ENCODE results near the gene RNU4-1. TPM values are rescaled to one million over a fixed set of nuclear protein-coding genes. Genes with fewer than 3 reads are reported as not detected.
A peak's percentile ranks its signal among the peaks of the same experiment; 100 is the strongest.

Gene RNU4-1
- total RNA-seq, 1 donor from 2014 or later = 3,474 TPM

DNA sequence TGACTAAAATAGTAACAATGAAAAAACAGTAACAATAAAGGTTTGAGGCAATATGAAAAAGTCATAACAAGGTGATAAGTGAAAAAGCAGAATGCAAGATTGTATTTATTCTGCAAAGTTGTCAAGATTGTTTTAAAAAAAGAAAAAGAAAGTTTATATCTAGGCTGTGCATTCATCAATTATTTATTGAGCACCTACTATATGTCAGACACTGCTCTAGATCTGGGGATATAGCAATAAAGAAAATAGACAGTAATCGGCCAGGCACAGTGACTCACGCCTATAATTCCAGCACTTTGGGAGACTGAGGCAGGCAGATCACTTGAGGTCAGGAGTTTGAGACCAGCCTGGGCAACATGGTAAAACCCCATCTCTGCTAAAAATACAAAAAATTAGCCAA is 30.7 kb upstream of the RNU4-1 start:
- DNase-seq (ENCODE audit: low spot score) = no peak
- intact Hi-C loops (cut with micrococcal nuclease) = loop anchor here (2.0 kb wide), 5 partner anchors 21 to 391 kb away; partner anchors contain the start of genes COX6A1, MLEC, SIRT4 and SRSF9
- H3K4me3 Mint-ChIP-seq = no peak overlapping the region
- no peak overlapping the region for H3K27ac Mint-ChIP-seq
- H3K27me3 Mint-ChIP-seq (ENCODE audit: insufficient read depth) = peaks cover 24% of the 10 kb centered on the region
- no peaks in the 10 kb centered on the region for H3K36me3 Mint-ChIP-seq (ENCODE audit: low read depth)
- peaks cover 11% of the 10 kb centered on the region for H3K4me1 Mint-ChIP-seq (ENCODE audit: low read depth)
- H3K9me3 Mint-ChIP-seq = no peaks in the 10 kb centered on the region

DNA sequence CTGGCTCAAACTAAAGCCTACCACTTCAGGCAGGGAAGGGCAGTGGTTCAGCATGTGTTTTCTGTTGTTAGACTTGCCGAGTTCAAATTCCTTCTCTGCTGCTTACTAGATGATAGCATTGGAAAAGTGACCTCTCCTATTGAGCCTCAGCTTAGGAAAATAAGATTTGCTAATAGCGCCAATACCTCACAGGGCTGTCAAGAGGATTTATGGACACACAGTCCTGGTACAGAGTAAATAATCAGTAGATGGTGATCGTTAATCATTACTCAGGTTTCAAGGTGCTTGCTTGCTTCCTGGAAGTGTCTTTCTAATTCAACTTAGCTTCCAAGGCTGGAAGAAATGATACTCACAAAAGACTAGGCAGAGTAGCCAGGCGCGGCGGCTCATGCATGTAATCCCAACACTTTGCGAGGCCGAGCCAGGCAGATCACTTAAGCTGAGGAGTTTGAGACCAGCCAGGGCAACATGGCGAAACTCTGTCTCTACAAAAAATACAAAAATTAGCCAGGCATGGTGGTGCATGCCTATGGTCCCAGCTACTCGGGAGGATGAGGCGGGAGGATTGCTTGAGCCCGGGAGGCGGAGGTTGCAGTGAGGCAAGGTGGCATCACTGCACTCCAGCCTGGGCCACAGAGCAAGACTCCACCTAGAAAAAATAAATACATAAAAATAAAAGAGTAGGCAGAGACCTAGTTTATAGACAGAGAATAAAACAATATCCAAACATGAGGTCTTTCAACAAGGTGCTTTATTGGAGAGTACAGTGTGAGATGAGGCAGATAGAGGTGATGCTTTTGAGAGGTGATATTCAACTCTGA is 28.6 kb upstream of the RNU4-1 start:
- no peak for DNase-seq (ENCODE audit: low spot score)
- H3K9me3 Mint-ChIP-seq = no peaks in the 10 kb centered on the region

DNA sequence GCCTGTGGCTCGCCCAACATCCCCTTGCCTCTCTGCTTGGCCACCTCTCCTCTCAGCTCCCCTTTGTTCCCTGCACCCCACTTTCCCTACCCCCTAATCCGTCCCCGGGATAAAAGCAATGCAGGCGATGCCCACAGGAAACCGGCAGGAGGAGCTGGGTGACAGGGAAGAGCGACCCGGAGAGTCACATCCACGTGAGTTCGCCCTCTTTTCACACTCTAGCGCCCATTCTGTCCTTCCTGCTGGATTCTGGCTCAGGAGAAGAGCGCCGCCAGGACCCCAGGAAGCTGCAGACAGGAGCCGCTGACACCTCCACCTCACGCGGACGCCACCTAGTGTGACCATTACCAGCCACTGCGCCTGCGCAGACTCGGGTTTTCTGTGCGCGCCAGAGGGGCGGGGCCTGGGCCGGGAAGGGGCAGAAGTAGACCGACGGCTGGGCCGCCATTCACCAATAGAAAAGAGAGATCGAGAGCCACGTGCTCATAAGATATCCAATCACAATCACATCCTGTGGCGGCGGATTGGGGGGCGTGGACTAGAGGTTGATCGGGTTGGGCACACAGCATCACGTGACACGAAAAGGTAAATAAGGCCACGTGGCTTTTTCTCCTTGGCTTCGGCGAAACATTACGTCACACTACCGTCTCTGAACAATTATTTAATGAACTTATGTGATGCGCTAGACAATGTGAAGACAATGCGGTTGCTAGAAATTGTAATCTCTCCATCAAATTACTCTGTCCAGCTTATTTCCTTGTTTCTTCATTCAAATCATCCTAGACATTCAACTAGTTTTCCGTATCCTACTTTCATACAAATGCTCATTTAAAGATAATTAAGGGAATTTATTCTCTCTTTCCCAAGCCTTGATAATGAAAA is 24.4 kb upstream of the RNU4-1 start:
- intact Hi-C loops (cut with micrococcal nuclease) = loop anchor here (1.0 to 2.0 kb wide), 9 partner anchors 8 to 1309 kb away; partner anchors contain the start of genes COX6A1, DYNLL1, ORAI1 and POP5
- Mint-ChIP-seq H3K27ac (peak overlapping the region; percentile 92), H3K9me3 (no peaks in the 10 kb centered on the region), H3K27me3 (ENCODE audit: insufficient read depth) (peaks cover 6% of the 10 kb centered on the region), H3K4me3 (peak overlapping the region; percentile 89), H3K4me1 (ENCODE audit: low read depth) (peaks cover 16% of the 10 kb centered on the region), H3K36me3 (ENCODE audit: low read depth) (no peaks in the 10 kb centered on the region)
- DNase-seq (ENCODE audit: low spot score) = peak; percentile 100

More for the DNA sequence above, 28.6 kb upstream of the RNU4-1 start:
- no peak overlapping the region for H3K27ac Mint-ChIP-seq
- peaks cover 13% of the 10 kb centered on the region for H3K27me3 Mint-ChIP-seq (ENCODE audit: insufficient read depth)
- no peaks in the 10 kb centered on the region for H3K36me3 Mint-ChIP-seq (ENCODE audit: low read depth)
- H3K4me1 Mint-ChIP-seq (ENCODE audit: low read depth) = peaks cover 25% of the 10 kb centered on the region
- intact Hi-C loops (cut with micrococcal nuclease) = no loop called here
- no peak overlapping the region for H3K4me3 Mint-ChIP-seq

DNA sequence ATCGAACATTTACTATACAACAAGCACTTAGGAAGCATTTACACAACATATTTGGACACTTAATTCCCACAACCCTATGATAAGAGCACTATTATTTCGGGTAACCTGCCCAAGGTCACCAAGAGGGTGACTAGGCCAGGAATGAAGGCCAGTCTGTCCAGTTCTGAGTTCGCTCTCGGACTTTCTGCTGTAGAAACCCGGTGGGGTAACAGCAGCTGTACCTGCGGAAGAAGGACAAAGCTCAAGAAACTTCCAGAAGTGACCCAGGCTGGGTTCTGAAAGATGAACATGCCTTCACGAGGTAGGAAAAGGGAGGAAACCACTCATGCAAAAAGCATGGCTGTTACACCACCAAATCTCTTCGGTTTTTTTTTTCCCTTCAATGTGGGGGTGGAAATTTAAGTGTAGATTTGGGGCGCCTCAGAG is 23.8 kb upstream of the RNU4-1 start:
- intact Hi-C loops (cut with micrococcal nuclease) = loop anchor here (1.0 to 2.0 kb wide), 9 partner anchors 8 to 1310 kb away; partner anchors contain the start of genes COX6A1, DYNLL1, ORAI1 and POP5
- H3K4me3 Mint-ChIP-seq = peak overlapping the region; percentile 89

DNA sequence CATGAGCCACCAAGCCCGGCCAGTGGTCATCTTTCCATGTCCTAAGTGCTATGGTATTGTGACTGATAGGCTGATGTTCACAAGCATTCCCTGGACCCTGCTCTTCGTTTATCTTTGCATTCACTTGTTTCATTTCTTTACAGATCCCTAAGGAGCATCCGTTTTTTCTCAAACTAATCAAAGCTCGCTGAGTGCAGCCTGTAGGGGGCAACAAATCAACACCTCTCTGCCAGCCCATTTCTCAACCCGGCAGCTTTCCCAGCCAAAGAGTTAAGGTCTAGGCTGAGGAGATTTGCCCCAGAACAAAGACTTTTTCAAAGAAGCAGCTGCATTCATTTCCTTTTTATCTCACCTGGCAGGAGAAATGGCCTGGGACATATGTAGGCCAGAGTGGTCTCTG is 21.2 kb upstream of the RNU4-1 start:
- intact Hi-C loops (cut with micrococcal nuclease) = no loop called here
- Mint-ChIP-seq H3K4me1 (ENCODE audit: low read depth) (peaks cover 16% of the 10 kb centered on the region), H3K36me3 (ENCODE audit: low read depth) (no peaks in the 10 kb centered on the region), H3K27me3 (ENCODE audit: insufficient read depth) (no peaks in the 10 kb centered on the region), H3K9me3 (no peaks in the 10 kb centered on the region), H3K27ac (no peak overlapping the region), H3K4me3 (no peak overlapping the region)
- DNase-seq (ENCODE audit: low spot score) = no peak

More for the DNA sequence above, 23.8 kb upstream of the RNU4-1 start:
- Mint-ChIP-seq H3K4me1 (ENCODE audit: low read depth) (peaks cover 16% of the 10 kb centered on the region), H3K27me3 (ENCODE audit: insufficient read depth) (peaks cover 5% of the 10 kb centered on the region), H3K36me3 (ENCODE audit: low read depth) (no peaks in the 10 kb centered on the region), H3K27ac (peak overlapping the region; percentile 92), H3K9me3 (no peaks in the 10 kb centered on the region)
- DNase-seq (ENCODE audit: low spot score) = no peak

DNA sequence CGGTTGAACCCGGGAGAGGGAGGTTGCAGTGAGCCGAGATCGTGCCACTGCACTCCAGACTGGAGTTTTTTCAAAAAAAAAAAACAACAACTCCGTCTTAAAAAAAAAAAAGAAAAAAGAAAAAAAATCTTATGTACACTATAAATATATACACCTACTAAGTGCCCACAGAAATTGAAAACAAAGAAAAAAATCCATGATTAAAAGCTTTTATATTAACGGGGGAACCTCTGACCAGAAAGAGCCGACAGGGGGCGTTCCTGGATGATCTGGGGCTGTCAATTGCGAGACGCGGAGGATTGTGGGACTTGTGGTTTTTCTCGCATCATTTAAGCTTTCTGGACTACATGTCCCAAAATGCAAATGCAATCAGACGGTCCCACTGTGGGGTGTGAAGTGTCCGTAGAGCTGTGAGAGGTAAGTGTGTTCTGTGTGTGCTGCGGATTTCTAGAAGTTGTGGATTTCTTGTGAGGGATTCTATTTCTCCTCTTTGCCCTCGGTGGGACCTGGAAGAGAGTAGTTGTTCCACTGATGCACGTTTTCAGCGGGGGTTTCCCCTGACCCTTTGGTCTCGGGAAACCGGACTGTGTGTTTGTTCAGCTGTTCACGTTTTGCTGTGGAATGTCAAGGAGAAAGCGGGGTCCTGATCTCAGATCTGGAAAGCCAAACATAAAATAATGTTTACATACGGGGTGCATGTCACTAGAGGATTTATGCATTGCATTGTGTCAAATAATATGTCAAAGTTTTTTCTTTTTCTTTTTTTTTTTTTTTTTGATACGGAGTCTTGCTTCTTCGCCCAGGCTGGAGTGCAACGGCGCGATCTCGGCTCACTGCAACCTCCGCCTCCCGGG is 9.2 kb upstream of the RNU4-1 start, which contains the start of gene SIRT4:
Gene SIRT4, plus strand, starts transcription at position 360 of the 854 bp plus-strand sequence. CDS start 1,241 bp downstream, outside the sequence.
- Mint-ChIP-seq H3K9me3 (no peaks in the 10 kb centered on the region), H3K4me1 (ENCODE audit: low read depth) (peaks cover 6% of the 10 kb centered on the region), H3K4me3 (peak within 1 kb of the TSS; percentile 96), H3K27me3 (ENCODE audit: insufficient read depth) (peaks cover 5% of the 10 kb centered on the region), H3K36me3 (ENCODE audit: low read depth) (no peaks in the 10 kb centered on the region), H3K27ac (peak within 1 kb of the TSS; percentile 86)
- intact Hi-C loops (cut with micrococcal nuclease) = loop anchor here (1.0 to 2.0 kb wide), 5 partner anchors 9 to 715 kb away; partner anchors contain the start of genes C12orf43, COQ5 and RNU4-1
- peak; percentile 85 for DNase-seq (ENCODE audit: low spot score)

DNA sequence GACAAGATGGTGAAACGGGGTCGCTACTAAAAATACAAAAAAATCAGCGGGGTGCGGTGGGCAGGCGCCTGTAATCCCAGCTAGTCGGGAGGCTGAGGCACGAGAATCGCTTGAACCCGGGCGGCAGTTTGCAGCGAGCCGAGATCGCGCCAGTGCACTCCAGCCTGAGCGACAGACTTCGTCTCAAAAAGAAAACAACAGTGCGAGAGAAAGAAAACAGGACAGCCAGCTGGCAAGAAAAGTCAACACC is 701 bp downstream of the RNU4-1 start:
- no peak for DNase-seq (ENCODE audit: low spot score)
- Mint-ChIP-seq H3K4me1 (ENCODE audit: low read depth) (no peaks in the 10 kb centered on the region), H3K9me3 (no peaks in the 10 kb centered on the region), H3K27me3 (ENCODE audit: insufficient read depth) (peaks cover 8% of the 10 kb centered on the region), H3K27ac (no peak overlapping the region), H3K36me3 (ENCODE audit: low read depth) (no peaks in the 10 kb centered on the region), H3K4me3 (no peak overlapping the region)
- intact Hi-C loops (cut with micrococcal nuclease) = loop anchor here (2.0 to 5.0 kb wide), 2 partner anchors 205 to 286 kb away; partner anchors contain the start of gene DYNLL1

DNA sequence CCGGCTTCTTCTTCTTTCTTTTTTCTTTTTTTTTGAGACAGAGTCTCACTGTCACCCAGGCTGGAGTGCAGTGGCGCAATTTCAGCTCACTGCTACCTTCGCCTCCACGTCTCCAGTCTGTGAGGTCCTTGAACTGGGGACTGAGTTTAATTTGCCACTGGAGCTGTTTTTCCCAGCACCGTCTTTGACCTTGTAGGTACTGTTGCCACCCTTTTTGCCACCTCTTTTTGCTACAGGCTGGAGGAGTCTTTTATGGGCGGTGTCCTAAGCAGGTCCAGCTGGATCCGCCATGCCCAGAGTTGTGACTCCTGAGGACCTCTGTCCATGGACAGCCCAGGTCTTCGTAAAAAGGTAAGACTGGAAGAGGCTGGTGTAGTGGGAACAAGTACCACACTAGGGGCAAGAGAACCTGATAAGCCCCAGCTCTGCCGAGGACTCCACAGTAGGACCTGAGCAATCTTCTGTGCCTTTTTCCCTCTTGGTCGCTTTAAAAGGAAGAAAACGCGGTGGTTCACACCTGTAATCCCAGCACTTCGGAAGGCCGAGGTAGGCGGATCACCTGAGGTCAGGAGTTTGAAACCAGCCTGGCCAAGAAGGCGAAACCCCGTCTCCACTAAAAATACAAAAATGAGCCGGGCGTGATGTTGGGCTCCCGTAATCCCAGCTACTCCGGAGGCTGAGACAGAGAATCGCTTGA is 2.3 kb downstream of the RNU4-1 start:
- Mint-ChIP-seq H3K27ac (peak overlapping the region; percentile 71), H3K9me3 (no peaks in the 10 kb centered on the region), H3K4me3 (no peak overlapping the region), H3K36me3 (ENCODE audit: low read depth) (no peaks in the 10 kb centered on the region), H3K27me3 (ENCODE audit: insufficient read depth) (peaks cover 8% of the 10 kb centered on the region), H3K4me1 (ENCODE audit: low read depth) (no peaks in the 10 kb centered on the region)
- peak; percentile 49 for DNase-seq (ENCODE audit: low spot score)
- intact Hi-C loops (cut with micrococcal nuclease) = loop anchor here (1.0 to 5.0 kb wide), 7 partner anchors 24 to 207 kb away; partner anchors contain the start of genes DYNLL1 and RPLP0

DNA sequence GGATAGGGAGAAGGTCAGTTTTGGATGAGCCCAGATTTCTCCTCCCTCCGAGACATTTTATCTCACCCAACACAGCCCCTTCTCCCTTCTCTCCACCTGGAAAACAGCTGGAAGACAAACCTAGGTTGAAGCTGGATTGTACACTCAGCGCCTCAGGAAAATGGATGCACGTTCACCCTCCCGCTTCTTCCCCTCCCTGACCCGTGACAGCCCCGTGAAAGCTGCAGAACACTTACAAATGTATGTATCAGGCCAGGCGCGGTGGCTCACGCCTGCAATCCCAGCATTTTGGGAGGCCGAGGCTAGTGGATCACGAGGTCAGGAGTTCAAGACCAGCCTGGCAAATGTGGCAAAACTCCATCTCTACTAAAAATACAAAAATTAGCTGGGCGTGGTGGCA is 5.5 kb downstream of the RNU4-1 start:
- Mint-ChIP-seq H3K27me3 (ENCODE audit: insufficient read depth) (peaks cover 14% of the 10 kb centered on the region), H3K9me3 (no peaks in the 10 kb centered on the region), H3K36me3 (ENCODE audit: low read depth) (no peaks in the 10 kb centered on the region), H3K4me1 (ENCODE audit: low read depth) (no peaks in the 10 kb centered on the region), H3K27ac (no peak overlapping the region), H3K4me3 (no peak overlapping the region)
- no peak for DNase-seq (ENCODE audit: low spot score)
- intact Hi-C loops (cut with micrococcal nuclease) = no loop called here

DNA sequence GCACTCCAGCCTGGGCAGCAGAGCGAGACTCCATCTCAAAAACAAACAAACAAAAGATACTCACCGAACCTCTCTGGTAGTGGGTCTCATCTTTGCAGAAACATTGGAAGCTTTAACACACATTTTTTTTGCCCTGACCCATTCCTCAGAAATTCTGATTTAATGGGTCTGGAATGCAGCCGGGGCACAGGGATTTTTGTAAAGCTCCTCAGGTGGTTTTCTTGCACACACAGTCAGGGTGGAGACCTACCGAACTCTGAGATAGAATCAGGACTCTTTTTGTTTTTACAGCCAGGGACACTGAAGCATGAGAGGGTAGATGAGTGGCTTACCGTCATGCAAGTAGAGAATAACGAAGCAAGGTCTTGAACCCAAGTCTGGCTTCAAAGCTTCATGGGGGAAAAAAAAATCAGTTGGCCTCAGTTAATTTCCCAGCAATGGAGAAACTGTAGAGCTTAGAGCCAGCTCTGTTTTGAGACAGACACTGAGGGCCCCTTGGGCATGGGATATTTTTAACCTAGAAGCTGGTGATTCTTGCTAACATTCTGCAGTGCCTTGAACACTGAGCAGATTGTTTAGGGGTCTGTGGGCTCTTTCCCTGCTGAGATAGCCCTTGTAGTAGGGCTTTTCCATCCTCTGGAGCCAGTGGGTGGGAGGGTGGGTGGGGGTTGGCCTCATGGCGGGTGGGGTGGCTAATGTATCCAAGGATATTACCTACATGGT is 6.1 kb downstream of the RNU4-1 start:
- Mint-ChIP-seq H3K27me3 (ENCODE audit: insufficient read depth) (peaks cover 14% of the 10 kb centered on the region), H3K9me3 (no peaks in the 10 kb centered on the region), H3K4me3 (no peak overlapping the region), H3K4me1 (ENCODE audit: low read depth) (no peaks in the 10 kb centered on the region), H3K27ac (no peak overlapping the region), H3K36me3 (ENCODE audit: low read depth) (no peaks in the 10 kb centered on the region)
- no peak for DNase-seq (ENCODE audit: low spot score)
- intact Hi-C loops (cut with micrococcal nuclease) = no loop called here

DNA sequence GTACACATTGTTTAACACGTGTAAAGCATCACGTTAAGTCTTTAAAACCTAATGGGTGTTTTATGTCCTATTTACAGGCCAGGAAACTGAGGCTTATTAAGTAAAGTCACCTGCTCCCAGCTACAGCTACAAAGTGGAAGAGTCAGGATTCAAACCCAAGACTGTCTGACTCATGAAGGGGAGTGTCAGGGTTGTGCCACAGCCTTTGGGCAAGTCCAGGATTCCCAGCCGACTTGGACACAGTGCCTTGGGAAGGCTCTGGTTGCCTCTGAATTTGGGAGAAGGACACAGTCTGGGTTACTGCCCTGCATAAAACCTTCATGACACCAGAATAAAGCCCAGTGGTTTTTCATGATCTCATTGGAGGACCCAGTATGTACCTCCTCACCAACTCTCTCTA is 8.7 kb downstream of the RNU4-1 start:
- Mint-ChIP-seq H3K4me1 (ENCODE audit: low read depth) (no peaks in the 10 kb centered on the region), H3K36me3 (ENCODE audit: low read depth) (no peaks in the 10 kb centered on the region), H3K27me3 (ENCODE audit: insufficient read depth) (peaks cover 11% of the 10 kb centered on the region), H3K4me3 (no peak overlapping the region), H3K27ac (no peak overlapping the region), H3K9me3 (no peaks in the 10 kb centered on the region)
- DNase-seq (ENCODE audit: low spot score) = no peak
- intact Hi-C loops (cut with micrococcal nuclease) = no loop called here

All from activated T-helper 1 cell treated with anti-CD3 and anti-CD28 coated beads, Interleukin-12 subunit alpha, Interleukin-12 subunit beta, Interleukin-2, Interleukin-4 antibody, amounts not matched to agents 30 ng/mL and 10 ng/mL and 1 ng/mL, durations not matched to agents 14 hours and 24 hours and 36 hours (primary cell).